NOMO-1 treated with dmso at 0.1 percent for 144 hours (cell line): ENCODE results near the gene TSPYL4.
"Not testable (repeated sequence)": the region's sequence is repeated elsewhere in the genome, so short reads cannot be mapped to it uniquely, and the experiment has no call there.

Experiments
- DNase-seq: peaks from one replicate; lab custom pipeline; 2025; ENCODE audit not compliant: unreplicated experiment; lab: John Stamatoyannopoulos, UW

TSPYL4 gene

GRCh38 chr6:116253505-116254296 lies at the start of gene TSPYL4:
TSS of gene TSPYL4 (minus strand) at chr6:116254075. CDS start at chr6:116254008, 67 bp downstream.
- peak; percentile 84 for DNase-seq

GRCh38 chr6:116301104-116301503 lies 47.2 kb upstream of the TSPYL4 start:
- DNase-seq: no peak

- no peak for DNase-seq
Observed at GRCh38 chr6:116300566-116300965, 46.7 kb upstream of the TSPYL4 start.

- no peak for DNase-seq
Observed at GRCh38 chr6:116298973-116299372, 45.1 kb upstream of the TSPYL4 start.

- no peak for DNase-seq
Observed at GRCh38 chr6:116298273-116298672, 44.4 kb upstream of the TSPYL4 start.

GRCh38 chr6:116292553-116292952 lies 38.7 kb upstream of the TSPYL4 start:
- no peak for DNase-seq

GRCh38 chr6:116291701-116292396 lies 38.0 kb upstream of the TSPYL4 start:
- no peak for DNase-seq

GRCh38 chr6:116290799-116291198 lies 36.9 kb upstream of the TSPYL4 start:
- no peak for DNase-seq

- DNase-seq: no peak
Observed at GRCh38 chr6:116289876-116290275, 36.0 kb upstream of the TSPYL4 start.

- DNase-seq: no peak
Observed at GRCh38 chr6:116287689-116288282, 33.9 kb upstream of the TSPYL4 start.

- DNase-seq: no peak
Observed at GRCh38 chr6:116286773-116287358, 33.0 kb upstream of the TSPYL4 start.

GRCh38 chr6:116284984-116285383 lies 31.1 kb upstream of the TSPYL4 start:
- not testable (repeated sequence) for DNase-seq

- DNase-seq: no peak
Observed at GRCh38 chr6:116283191-116283590, 29.3 kb upstream of the TSPYL4 start.

GRCh38 chr6:116282698-116283097 lies 28.8 kb upstream of the TSPYL4 start:
- DNase-seq: no peak

GRCh38 chr6:116280933-116281316 lies 27.1 kb upstream of the TSPYL4 start:
- DNase-seq: no peak

GRCh38 chr6:116280161-116280932 lies 26.5 kb upstream of the TSPYL4 start:
- no peak for DNase-seq

- peak; percentile 92 for DNase-seq
Observed at GRCh38 chr6:116279232-116280160, 25.6 kb upstream of the TSPYL4 start, which contains the start of gene TSPYL1. TSS of gene TSPYL1 (minus strand) at chr6:116279930. CDS start at chr6:116279830, 100 bp downstream.

GRCh38 chr6:116278854-116279231 lies 25.0 kb upstream of the TSPYL4 start:
- DNase-seq: no peak

GRCh38 chr6:116278481-116278829 lies 24.6 kb upstream of the TSPYL4 start:
- no peak for DNase-seq

GRCh38 chr6:116277124-116277523 lies 23.2 kb upstream of the TSPYL4 start:
- DNase-seq: no peak
